Superior temporal gyrus (tissue), 1 donor: ENCODE results near the gene AKR1C1.
"Not testable (repeated sequence)": the region's sequence is repeated elsewhere in the genome, so short reads cannot be mapped to it uniquely, and the experiment has no call there.

ENCODE experiments used
- DNase-seq: peaks from one replicate; pipeline ENCODE4 v3.0.0-alpha.2; 2016; ENCODE audit errors: extremely low spot score

AKR1C1 gene

DNA sequence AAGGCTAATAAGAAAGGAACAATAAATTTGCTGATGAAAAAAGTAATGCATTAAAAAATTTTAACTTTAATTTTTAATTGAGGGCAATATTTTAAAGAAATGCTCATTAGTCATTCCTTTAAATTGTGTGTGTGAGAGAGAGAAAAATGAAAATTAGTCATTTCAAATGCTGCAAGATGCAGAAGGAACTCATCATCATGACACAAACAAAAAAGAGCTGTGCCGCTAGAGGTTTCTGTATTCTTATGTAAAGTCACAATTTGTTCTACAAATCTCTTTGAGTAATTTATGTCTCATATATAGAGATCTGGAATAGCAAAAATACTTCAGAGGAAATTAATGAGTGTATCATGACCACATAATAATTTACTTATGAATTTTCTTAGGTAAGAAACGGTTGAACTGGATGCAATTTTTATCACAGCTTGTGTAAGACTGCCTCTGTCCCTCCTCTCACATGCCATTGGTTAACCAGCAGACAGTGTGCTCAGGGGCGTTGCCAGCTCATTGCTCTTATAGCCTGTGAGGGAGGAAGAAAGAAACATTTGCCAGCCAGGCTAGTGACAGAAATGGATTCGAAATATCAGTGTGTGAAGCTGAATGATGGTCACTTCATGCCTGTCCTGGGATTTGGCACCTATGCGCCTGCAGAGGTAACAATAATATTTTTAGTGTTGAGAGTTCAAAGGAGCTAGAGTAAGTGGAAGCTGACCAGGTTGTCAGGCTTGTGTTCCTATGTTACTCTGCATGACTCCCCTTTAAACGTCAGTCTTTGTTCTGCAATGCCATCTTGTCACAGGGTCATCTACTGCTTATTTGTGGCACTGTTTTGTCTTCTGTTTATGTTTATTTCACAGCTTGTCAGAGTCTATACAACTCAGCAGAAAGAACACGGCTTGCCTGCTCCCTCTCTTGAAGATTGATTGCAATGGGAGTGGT, at the start of gene AKR1C1:
Gene AKR1C1, plus strand, starts transcription at position 540 of the 939 bp plus-strand sequence. Its CDS starts 30 bp downstream, at position 570.
- not testable (repeated sequence) for DNase-seq

DNA sequence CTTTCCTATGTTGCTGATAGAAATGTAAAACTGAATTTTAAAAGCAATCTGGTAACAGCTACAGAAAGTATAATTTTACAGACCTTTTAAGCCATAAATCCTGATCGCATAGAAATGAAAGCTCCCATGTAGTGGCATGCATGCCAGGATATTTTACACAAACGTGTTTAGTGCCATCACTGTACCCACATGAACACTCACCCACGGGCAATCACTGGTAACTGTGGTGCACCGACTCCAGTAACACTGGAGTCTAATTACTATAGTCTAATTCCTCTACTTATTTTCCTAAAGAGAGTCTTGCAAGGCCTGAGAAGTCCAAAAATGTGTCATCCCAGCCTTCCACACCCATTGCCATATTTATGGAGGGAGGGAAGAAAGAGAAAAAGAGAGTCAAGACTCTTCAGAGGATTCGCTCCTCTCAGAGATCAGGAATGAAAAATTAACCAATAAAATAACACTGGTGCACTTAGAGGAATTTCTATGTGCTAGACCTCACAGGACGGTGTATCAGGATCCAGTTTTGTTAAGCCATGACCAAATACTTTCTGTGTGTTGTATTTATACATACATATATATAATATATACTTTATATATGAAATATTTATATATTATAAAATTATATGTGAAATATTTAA, 48.9 kb upstream of the AKR1C1 start:
- no peak for DNase-seq

DNA sequence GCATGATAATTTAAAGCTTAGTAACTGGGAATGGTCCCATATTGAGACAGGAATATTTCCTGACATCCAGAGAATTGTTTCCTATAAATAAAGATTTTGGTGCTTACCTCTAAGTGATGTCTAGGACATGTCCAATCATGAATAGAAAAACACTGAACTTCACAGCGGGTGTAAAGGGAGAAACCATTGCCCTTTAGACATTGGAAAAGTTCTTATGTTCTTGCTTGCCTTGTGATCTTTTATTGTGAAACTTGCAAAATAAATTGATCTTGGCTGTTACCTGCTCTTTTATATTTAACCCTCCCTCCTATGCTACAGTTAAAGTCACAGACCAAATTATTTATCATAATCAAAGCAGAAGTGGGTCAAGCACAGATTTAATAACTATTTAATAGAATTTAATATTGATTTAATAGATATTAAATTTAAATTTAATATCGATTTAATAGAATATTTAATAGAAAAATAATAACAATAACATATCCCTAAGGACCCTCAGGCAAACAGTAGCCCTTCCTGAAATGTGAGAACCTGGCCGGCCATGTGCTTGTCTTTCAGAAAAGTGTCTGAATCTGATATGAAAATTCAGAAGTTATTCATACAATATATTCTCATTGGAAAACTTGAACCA, 47.0 kb upstream of the AKR1C1 start:
- no peak for DNase-seq

DNA sequence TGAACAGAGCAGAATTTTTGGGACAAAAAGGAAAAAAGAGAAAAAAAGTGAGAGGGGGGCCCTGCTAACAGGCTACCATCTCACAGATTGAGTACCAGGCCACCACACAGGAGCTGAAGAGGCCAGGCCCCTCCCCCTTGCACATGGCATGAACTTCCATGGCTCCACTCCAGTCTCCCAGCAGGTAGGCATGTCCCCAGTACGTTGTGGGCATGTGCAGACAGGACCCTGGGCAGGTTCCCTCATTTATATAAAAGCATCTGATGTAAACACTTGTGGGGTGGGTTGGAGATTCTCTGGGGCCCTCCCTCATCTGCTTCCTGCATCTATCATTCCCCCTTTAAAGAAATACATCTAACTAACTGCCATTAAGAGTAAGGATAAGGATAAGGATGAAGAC, 45.0 kb upstream of the AKR1C1 start:
- DNase-seq: no peak

DNA sequence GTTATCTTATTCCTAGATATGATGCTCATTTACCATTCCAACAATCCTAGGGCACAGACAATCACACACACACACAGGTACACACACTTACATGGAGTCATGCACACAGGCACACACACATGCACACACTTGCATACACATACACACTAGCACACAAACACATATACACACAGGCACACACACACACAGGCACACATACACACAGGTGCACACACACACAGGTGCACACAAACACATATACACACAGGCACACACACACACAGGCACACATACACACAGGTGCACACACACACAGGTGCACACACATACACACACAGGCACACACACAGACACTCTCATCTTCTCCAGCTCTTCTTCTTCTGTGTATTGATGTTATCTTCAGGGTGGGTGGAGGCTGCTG, 38.7 kb upstream of the AKR1C1 start:
- not testable (repeated sequence) for DNase-seq

DNA sequence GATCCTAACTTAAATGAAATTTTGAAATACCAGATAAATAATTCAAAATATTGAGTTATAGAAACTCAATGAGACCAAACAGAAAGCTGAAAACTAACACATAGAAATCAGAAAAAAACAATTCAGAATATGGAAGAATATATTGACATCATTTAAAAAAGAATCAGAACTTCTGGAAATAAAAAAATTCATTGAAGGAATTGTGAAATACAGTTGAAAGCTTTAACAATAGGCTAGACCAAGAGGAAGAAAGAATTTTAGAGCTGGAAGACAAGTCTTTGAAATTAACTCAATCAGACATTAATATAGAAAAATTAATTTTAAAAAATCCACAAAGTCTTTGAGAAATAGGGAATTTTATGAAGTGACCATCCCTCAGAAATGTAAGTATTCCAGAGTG, 36.8 kb upstream of the AKR1C1 start:
- no peak for DNase-seq

DNA sequence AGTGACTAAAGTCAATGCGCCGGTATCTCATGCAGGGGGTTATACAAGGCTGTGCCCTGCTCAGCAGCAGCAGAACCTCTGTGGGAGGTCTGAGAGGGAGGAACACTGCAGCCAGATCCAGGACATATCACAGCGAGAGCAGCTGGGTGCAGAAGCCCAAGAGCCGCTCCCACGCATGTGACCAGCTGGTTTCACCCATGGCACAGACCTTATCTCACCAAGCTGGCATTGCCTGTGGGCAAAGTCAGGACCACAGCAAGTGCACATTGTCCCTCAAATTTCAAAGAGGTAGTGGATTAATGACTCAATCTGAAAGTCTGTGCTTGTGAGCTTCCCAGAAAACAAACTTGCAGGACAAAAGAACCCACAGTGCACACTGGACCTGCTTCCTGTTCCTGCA, 31.6 kb upstream of the AKR1C1 start:
- DNase-seq: no peak

DNA sequence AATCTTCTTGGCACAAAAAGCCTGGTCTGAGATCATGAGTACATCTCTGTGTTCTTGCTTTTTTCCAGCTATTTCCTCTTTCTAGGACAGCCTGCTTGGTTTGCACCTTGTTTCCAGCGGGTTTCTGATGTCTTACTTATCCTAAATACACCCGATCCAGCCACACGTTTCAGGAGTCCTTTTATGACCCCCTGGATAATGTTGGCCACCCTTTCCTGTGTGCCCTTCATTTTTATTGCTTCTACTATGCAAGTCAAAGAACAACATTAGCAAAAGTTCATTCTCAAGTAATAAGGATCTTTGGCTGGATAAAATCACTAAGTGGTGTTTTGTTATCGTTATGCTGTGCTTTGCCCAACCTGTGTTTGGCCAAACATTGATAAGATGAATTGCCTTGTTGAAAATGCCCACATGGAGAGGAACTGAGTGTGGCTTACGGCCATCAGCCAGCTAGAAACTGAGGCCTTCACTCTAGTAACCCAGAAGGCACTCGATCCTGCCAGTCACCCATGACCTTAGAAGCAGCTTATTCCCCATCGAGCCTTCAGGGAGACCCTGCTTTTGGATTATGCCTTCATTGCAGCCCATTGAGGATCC, 28.7 kb upstream of the AKR1C1 start:
- no peak for DNase-seq

DNA sequence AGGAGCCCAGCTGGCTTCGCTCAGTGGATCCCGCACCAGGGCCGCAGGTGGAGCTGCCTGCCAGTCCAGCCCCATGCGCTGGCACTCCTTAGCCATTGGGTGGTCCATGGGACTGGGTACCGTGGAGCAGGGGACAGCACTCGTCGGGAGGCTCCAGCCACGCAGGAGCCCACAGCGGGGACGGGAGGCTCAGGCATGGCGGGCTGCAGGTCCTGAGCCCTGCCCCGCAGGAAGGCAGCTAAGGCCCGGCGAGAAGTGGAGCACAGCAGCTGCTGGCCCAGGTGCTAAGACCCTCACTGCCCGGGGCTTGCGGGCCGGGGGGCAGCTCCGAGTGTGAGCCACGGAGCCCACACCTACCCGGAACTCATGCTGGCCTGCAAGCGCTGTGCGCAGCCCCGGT, 25.9 kb upstream of the AKR1C1 start:
- no peak for DNase-seq

DNA sequence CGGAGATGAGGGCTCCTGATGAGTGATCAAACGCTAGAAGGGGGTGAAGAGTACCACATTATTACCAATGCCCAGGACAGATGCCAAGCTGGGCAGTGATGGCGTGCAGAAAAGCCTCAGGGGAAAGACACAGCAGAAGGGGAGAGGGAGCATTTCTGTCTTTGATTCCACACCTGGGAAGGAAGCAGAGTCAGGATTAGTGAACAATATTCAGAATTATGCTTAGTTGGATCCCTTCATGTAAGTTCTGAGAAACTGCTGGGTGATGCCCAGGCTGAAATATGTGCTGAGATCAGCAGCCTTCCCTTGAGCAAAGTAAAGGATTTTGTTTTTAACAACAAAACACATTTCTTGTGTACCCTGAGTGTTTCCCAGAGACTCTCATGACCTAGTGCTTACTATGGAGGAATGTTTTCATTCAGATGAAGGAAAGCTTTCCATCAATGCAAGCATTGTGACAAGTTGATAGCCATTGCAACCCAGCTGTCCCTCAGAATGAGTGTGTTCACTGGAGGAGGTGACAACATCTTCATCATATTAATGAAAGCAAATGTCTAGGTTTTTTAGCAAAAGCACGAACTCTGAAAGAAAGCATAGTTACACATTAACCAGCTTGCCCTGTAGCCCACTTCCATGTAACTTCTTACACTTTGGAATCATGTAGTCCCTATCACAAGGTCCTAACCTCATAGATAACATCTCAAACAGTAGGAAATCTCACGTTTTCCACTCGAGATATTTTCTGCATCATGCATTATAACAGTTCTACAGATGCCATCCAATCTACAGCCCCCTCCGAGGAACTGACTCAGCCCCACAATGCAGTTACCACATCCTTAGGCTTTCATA, 23.8 kb upstream of the AKR1C1 start:
- DNase-seq: no peak

DNA sequence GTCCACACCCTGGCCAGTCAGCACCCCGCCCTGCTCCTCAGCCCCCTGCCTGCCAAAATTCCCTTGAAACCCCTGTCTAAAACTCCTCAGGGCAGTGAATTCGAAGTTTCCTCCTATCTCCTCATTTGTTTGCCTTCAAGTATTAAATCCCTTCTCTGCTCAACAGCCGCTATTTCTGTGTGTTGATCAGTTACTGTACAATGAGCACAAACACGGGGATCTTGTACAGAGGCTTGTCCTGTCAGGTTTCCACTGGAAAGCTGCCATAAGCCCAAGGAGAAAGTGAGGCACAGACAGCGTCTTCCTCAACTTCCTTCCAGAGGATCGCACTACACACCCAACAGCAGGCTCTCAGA, 23.2 kb upstream of the AKR1C1 start:
- not testable (repeated sequence) for DNase-seq

DNA sequence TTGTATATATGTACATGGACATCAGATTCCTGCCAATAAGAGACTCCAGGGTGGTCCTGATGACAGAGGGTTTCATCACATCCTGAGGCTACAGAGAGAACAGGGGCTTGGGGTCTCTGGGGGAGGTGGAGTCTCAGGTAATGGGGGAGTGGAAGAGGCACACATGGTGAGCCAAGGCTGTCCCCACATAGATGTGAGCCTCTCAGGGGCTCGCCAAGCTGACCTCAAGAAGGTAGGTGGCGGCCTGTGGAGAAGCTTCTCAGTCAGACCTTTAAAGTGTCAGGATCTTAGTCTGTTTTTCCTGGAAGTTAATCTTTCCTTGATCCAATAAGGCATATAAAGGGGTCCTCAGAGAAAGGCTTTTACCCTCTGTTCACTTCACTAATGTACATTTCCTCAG, 22.3 kb upstream of the AKR1C1 start:
- not testable (repeated sequence) for DNase-seq

DNA sequence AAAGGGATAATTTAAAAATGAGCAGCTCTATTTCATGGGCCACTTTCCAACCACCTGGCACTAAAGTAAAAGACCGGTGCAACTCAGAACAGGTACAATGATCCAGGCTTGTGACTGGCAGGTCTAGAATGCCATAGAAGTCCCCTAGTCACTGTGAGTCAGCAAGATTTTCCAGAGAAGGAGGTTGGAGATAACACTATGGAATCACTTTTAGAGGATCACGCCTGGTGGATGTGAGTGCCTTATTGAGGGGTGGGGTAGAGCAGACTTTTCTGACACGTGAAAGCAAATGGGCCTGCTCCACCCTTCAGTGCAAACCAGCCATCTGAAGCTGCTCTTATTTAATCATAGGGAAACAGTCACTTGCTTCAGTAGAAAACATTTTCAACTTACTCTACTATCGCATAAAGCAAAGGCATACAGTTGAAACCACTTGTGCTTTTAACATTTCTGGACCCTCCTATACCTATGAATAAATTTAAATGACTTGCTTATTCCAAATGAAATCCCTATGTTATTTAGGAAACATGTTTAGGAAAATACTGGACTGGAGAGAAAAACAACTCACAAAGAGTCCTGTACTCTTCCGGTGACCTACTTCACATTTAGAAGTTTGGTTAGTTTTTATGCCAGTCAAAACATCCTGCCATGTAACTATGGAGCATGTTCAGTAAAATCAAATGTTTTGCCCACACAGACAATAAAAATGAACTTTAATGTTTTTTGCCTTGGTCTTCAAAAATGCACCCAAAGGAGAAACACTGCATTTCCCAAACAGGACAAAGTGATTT, 21.5 kb upstream of the AKR1C1 start:
- DNase-seq: no peak

DNA sequence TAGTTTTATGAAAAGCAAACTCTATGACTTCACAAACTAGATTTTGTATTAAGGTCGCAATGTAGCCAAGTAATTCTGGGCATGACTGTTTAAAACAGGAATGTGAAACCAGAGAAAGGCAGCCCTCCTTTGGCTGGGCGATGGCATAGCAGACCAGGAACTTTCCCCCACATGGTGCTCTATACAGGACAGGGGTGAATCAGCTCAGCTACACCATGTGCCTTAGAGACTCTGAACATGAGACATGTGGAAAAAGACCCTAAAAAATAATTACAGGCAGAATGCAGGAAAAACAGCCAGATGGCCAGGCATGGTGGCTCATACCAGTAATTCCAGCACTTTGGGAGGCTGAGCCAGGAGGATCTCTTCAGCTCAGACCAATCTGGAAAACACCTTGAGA, 20.3 kb upstream of the AKR1C1 start:
- DNase-seq: not testable (repeated sequence)

DNA sequence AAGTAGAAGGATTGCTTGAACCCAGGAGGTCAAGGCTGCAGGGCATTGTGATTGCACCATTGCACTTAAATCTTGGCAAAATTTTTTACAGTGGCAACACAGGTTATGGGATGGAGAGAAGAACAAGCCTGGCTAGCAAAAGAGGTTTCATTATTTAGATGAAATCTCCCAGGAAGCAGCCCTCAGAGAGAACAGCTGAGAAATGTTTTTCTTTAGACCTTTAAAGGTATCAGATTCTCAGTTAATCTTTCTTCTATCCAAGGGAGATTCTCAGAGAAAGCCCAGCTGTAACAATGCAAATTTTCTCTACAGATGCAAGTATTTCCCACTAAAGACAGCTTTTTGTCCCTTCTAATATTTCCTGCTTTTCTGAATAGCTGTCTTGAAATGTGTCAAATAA, 19.8 kb upstream of the AKR1C1 start:
- DNase-seq: not testable (repeated sequence)

DNA sequence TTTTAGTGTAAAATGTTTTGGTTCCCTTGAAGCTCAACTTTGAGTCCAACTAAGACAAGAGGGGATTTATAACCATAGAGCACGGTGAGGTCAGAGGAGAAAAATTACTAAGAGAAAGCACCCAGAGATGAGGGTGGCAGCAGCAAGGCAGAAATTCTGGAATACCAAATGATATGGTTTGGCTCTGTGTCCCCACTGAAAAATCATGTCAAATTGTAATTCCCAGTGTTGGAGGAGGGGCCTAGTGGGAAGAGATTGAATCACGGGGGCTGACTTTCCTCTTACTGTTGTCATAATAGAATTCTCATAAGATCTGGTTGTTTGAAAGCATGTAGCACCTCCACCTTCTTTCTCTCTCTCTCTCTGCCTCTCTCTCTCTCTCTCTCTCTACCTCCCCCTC, 19.4 kb upstream of the AKR1C1 start:
- no peak for DNase-seq

DNA sequence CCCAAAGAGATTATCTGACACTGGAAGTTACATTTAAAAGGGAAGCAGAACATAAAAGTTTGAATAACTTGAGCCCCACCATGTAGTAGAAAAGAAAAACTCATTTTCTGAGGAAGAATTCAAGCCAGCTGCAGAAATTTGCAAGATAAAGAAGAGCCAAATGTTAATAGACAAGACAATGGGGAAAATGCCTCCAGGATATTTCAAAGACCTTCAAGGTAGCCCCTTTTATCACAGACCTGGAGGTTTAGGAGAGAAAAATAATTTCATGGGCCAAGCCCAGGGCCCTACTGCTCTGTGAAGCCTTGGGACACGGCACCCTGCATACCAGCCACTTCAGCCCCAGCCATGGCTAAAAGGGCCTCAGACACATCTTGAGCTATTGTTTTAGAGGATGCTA, 18.4 kb upstream of the AKR1C1 start:
- DNase-seq: no peak

DNA sequence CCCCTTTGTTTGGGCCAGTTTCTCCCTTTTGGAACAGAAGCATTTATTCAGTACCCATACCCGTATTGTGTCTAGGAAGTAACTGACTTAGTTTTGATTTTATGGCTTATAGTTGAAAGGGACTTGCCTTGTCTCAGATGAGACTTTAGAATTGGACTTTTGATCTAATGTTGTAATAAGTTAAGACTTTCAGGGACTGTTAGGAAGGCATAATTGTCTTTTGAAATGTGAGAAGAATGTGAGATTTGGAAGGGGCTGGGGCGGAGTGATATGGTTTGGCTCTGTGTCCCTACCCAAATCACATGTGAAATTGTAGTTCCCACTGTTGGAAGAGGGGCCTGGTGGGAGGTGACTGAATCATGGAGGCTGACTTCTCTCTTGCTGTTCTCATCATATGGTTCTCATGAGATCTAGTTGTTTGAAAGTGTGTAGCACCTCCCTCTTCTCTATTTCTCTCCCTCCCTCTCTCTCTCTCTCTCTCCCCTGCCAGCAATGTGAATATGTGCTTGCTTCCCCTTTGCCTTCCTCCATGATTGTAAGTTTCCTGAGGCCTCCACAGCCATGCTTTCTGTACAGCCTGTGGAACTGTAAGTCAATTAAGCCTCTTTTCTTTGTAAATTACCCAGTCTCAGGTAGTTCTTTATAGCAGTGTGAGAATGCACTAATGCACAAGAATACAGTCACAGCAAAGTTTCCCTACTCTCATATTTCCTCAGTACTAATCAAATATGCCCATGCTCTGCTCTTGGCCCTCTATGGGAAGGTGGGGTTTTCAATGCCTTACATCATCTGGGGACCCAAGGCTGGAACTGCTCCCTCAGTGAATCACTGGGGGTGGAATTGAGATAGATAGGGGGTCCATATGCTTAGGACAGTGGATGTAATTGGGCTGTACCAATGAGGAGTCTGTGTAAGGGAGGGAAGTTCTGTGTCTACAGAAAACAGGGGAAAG, 17.2 kb upstream of the AKR1C1 start:
- no peak for DNase-seq

DNA sequence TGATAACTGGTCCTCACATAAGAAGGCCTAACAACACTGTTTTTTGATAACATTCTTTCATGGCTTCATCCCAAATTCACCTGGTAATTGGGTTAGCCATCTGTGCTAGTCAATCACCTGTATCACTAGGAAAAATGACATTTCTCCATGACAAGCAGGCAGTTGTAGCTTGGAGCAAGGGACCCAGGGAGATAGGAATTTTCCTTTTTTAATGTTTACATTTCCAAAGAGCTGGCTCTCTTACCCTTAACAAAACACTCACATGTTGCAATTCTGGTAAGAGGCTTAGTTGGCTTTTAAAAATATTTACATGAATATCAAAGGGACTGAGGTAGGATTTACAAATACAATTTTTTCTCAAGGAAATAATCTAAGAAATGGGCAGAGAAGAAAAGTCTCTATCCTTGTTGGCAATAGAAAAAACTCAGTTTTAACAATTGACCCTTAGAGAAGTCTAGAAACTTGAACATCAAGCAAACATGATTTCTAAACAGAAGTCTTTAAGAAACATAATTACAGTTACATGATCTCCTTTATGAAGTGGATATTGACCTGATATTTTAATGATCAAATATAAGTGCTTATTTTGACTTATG, 16.1 kb upstream of the AKR1C1 start:
- no peak for DNase-seq
